ENCODE results near the gene CLCN4.

DNA sequence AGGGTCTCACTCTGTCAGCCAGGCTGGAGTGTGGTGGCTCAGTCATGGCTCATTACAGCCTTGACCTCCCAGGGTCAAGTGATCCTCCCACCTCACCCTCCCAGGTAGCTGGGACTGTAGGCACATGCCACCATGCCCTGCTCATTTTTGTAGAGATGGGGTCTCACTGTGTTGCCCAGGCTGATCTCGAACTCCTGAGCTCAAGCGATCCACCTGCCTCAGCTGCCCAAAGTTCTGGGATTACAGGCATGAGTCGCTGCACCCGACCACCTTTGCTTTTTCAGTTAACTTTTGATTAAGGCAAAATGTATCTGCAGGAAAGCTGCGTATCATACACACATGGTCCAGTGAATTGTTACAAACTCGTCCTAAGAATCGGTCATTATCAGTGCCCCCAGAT lies 16.5 kb upstream of the CLCN4 start:
- TF ChIP-seq, protein P1, sequence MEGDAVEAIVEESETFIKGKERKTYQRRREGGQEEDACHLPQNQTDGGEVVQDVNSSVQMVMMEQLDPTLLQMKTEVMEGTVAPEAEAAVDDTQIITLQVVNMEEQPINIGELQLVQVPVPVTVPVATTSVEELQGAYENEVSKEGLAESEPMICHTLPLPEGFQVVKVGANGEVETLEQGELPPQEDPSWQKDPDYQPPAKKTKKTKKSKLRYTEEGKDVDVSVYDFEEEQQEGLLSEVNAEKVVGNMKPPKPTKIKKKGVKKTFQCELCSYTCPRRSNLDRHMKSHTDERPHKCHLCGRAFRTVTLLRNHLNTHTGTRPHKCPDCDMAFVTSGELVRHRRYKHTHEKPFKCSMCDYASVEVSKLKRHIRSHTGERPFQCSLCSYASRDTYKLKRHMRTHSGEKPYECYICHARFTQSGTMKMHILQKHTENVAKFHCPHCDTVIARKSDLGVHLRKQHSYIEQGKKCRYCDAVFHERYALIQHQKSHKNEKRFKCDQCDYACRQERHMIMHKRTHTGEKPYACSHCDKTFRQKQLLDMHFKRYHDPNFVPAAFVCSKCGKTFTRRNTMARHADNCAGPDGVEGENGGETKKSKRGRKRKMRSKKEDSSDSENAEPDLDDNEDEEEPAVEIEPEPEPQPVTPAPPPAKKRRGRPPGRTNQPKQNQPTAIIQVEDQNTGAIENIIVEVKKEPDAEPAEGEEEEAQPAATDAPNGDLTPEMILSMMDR (IDR thresholded peaks at IDR 0.05): no peak
- TF ChIP-seq ZFX (IDR thresholded peaks at IDR 0.05; ENCODE audit: borderline replicate concordance): no peak

All from 22Rv1 (cell line).